Amygdala (tissue), 56 donors: ENCODE measurements around the gene CREB3L1.

Experiments used
- DNase-seq, 56 donors: peaks; one replicate each; lab custom pipeline; 2025; lab: John Stamatoyannopoulos, UW

Gene CREB3L1

DNA sequence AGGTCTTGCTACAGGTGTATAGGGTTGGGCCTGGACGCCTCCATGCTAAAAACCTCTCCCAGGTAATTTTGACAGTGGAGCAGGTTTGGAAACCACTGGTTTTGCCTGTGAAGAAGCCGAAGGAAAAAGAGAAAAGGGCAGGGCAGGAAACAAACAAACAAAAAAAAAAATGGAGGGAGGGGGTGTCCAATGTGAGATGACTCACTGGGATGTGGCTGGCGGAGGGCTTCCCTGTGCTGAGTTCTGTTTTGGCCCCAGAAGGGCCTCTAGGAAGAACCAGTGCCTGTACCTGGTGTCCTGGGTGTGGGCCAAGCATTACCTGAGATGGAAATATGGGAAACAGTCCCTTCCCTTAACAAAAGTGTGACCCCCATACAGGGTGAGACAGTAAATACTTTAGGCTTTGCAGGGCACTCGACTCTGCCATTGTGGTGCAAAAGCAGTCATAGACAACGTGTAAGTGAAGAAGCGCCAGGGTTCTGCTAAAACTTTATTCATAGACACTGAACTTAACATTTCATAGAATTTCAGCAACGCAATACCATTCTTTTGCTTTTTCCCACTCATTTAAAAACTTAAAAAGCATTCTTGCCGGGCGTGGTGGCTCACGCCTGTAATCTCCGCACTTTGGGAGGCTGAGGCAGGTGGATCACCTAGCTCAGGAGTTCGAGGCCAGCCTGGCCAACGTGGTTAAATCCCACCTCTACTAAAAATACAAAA, 60.3 kb downstream of the CREB3L1 start:
- DNase-seq = no peak

DNA sequence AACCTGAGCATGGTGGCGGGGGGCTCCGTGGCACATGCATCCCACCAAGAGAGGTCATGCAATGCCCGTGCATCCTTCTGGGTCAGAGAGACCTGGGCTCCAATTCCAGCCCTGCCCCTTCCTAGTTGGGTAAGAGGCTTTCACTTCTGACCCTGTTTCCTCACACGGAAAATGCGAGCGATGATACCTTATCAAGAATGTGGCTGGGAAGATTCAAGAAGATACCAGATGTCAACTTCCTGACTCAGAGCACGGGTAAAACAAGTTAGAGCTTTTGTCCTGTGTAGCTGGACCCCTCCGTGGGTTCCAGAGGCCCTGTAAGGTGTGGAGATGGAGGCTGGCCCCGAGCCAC, 61.1 kb downstream of the CREB3L1 start:
- no peak for DNase-seq

DNA sequence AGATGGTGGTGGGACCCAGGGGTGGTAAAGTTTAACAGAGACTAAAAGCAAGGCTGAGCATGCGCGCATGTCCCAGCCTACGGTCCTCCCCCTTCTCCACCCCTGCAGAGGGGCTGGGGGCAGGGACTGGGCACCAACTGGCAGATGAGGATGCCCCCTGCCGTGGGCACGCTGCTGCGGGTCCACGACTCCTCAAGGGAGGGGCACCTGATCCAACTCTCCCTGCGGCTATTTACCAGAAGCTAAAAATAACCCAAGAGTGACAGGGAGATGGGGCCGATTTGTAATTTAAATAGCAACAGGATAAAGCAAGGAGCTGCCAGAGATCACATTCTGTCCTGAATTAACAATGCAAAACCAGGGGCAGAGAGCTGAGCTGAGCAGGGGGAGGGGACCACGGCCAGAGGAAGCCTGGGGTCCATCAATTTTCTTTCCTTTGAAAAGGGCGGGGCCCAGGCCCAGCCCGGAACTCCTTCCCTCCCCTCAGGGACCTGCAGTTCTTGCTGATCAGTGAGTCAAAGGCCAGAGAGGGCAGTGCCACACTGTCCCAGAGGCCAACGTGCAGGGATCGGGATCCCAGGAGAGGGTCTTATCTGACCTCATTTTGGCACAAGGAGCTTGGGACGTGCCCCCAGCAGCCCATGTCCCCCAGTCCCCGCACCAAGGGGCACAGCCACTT, 61.7 kb downstream of the CREB3L1 start:
- peak in 9 of 56 donors; percentile 13 to 77 (median 43) for DNase-seq

DNA sequence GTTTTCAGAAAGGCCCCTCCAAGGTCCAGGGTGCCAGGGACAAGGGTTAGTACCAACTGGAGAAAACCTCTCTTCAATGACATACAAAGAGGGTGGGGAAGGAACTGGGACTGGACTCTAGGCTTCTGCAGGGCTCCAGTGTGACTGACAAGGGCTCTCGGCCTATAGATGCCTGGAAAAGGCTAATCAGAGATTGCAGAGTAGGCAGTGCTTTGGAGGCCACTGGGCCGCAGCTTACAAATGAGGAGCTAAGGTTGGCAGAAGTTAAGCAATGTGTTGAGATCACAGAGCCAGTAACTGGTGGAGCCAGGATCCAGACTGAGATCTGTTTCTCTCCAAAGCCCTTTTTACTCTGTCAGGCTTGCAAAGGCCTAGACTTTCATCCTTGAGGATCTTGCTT, 62.4 kb downstream of the CREB3L1 start:
- DNase-seq = no peak

DNA sequence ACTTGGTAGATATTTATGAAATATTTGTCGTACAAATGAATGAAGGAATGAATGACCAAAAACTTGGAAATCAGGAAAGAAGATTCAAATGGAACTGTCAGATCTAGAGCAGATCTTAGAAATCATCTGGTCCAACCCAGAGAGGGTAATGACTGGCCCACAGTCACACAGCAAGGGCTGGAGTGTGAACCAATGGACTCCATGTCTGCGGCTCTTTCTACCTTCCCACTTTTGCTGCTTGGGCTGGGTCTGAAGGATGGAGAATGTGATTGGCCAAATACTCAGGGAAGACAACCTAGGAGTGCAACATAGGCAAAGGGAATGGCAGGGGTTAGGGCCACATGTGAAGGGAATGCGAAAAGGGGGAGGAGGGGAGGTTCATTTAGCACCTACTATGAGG, 64.0 kb downstream of the CREB3L1 start:
- DNase-seq = no peak

DNA sequence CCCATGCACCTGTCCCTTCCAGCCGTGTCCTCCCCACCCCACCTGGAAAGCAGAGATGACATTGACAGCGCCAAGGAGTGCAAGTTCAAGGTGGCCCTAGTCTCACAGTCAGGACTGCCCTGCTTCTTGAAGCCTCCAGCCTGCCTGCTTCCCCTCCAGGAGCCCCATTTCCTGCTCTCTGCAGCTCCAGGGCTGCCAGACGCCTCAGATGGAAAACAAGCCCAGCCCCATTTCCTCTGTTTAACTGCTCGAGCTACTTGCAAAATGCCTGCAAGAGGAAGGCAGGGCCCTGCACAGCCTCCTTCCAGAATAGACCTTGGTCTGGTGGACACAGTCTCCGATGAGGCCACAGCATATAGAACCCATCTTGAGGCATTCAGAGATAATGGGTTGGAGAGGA, 64.8 kb downstream of the CREB3L1 start:
- DNase-seq = no peak

DNA sequence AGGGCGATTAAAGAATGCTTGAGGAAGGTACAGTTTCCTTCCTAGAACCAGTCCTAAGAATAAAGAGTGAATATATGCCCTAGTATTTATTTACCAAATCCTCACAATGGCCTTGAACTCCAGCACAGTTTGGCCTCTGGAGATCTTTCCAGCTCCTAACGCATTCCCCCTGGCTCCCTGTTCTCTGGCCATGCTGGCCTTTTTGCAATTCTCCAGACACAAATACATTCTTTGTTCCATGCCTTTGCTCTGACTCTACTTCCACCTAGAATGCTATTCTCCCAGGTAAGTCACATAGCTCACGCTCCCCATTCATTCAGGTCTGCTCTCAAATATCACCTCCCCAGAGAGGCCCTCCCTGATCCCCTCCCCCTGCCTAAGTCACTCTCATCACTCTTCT, 66.1 kb downstream of the CREB3L1 start:
- no peak for DNase-seq

DNA sequence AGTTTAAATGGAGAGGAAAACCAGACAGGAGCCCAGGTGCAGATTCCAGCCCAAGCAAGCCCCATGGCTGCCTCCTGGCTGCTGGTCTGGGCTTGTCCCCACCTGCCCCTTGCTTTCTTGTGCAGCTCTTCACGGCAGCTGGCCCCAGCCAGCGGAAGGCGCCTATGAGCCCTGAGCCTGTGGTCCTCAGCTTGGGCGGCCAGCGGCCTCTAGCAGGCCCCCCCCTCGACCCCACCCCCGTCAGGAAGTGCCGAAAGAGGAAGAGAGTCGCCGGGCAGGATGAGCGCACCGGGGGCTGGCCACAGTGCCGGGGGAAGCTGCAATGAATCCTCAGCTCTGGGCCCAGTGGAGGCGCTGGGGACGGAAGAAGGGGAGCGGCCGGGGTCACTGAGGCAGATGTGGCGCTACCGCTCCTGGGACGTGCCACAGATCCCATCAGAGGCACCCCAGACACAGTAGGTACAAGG, 67.7 kb downstream of the CREB3L1 start:
- peak in 4 of 56 donors; percentile 26 to 33 (median 32) for DNase-seq

DNA sequence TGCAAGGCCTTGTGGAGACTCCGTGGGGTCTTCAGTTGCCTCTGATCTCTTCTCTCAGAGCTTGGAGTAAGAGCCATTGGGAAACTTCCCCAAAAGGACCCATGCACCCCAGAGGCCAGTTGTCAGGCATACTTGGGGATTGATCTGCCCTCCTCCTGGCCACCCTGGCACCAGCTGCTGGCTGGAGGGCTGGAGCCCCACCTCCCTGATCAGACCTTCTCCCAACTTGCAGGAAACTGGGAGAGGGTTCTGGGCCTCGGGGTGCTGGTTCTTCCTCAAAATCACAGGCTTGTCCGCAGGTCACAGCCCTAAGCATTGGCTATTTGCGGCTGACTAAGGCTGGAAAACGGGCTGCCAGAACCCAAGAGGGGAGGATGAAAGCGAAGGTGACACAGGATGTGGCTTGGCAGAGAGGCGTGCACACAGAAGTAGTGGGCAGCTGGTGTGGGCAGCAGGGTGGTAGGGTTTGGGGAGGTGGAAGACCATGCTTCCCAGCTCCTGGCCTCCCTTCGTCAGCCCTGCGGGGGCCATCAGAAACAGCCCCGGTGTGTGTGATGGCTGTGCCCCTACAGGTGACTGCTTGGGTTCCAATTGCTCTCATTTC, 68.5 kb downstream of the CREB3L1 start:
- DNase-seq = no peak

DNA sequence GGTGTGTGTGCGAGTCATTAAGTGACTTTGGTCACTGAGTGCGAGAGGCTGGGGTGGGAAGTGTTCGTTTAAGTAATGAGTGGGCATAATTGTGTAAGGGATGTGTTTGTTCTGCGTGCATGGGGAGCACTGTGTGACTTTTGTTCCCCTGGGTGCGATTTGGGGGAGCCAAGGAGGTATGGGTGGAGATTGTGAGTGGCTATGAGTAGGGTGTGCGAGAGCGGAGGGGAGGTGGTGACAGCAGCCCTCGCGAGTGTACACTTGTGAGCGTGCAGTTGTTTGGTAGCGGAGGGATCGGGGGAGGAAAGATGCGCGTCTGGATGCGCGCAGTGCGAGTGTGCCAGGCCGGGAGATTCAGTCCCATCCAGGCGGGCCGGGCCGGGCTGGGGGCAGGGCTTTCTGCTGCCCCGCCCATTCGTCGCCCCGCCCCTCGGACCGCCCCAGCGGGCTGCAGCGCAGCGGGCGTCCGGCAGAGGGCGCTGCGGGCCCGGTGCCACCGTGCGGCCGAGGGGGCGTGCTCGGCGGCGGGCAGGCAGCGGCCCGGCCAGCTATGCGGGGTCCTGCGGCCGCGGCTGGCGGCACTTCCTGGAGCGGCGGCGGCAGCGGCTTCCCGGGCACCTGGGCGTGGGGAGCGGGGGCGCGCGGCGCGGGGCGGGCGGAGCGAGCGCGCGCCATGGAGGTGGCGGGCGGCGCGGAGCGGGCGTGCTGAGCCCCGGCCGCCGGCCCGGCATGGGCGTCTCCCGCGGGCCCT, 69.6 kb downstream of the CREB3L1 start, which contains the start of gene DGKZ:
Gene DGKZ, plus strand, starts transcription at position 578 of the 751 bp plus-strand sequence. CDS start 197 bp downstream, outside the sequence.
- peak in 52 of 56 donors; percentile 33 to 91 (median 78) for DNase-seq

DNA sequence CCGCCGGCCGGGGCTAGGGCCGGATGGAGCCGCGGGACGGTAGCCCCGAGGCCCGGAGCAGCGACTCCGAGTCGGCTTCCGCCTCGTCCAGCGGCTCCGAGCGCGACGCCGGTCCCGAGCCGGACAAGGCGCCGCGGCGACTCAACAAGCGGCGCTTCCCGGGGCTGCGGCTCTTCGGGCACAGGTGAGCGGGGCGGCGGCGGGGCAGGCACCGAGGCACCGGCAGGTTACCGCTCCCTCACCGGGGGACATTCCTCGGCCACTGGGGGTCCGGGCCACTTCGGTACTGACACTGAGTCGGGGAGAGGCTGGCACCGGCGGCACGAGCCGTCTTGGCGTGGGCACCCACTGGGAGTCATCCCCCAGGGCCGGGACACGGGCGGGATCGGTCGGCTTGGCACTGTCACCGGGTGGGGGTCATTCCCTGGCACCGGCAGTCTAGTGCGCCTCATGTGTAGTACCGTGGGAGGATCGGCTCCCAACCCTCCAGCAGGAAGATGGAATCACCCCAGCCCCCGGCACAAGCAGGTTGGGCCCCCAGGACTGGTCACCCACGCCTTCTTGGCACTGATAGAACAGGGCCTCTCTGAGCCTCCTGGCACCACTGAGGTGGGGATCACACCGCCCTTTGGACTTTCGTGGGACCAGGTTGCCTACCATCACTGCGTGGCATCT, 70.3 kb downstream of the CREB3L1 start:
- DNase-seq = peak in 1 of 56 donors; percentile 33

DNA sequence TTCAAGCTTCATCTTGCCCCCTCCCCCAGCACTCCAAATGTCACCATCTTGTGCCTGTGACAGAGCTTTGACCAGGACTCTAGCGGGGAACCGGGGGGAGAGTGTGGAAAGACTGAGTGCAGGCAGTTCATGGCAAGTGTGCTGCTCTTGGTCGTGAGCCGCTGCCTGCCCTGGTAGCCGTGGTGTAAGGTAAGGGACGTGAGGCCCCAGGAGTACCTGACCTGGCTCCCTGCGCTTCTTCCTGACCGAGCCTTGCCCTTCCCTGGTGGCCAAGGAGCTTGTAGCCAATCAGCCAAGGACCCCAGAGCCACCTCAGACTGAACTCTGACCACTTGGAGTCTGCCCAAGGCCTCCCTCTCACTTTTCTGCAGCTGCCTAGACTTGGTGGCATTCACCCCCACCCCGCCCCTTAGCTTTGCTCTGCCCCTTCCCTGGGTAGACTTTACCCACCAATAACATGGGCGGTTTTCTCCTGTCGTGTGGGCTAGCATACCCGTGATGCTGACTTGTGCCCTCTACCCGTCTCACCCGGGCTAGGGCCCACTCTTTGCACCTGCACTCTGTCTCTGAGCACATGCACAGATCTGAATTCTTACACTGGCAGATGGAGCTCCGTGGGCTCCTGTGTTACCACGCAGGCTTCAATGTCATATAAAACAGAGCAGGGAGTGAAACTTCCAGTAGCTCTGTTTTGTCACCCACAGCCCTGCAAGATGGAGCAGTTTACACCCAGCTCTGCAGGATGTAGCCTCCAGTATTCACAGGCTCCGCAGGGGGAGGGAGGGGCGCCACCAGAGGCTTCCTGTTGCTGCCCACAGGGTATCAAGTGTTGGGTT, 71.3 kb downstream of the CREB3L1 start:
- DNase-seq = no peak

DNA sequence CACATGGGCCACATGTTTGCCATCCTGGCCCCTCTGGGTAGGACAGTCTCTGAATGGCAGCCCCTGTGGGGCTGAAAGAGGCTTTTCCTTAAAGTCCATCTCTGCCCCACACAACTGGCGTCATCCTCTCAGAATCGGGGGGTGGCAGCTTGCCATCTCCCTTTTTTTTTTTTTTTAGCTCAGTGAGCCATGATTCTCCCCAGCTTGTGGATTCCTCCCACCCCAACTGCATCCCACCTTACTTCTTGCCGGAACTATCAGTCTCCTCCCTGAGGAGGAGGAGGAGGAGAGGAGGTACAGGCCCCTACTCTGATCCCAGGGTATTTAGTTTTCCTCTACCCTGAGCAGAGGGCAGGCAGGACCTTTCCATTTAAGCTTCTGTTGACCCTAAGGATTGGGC, 73.2 kb downstream of the CREB3L1 start:
- DNase-seq = peak in 5 of 56 donors; percentile 32 to 52 (median 39)

DNA sequence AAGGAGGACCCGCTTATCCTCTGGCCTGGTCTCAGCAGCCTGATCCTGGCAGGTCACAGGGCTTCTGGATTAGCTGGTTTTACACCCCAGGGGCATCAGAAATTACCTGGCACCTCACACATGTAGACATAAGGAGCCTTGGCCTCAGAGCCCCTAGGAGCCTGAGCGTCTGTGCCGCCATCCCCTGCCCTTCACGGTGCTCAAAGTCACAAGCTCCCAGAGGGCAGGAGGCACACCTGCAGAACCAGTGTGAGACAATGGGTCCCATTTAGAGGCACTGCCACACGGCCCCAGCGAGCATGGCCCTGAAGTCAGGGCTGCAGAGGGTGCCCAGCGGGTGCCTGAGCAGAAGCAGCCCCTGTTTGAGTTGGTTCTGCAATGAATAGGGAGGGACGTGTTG, 73.7 kb downstream of the CREB3L1 start:
- no peak for DNase-seq

DNA sequence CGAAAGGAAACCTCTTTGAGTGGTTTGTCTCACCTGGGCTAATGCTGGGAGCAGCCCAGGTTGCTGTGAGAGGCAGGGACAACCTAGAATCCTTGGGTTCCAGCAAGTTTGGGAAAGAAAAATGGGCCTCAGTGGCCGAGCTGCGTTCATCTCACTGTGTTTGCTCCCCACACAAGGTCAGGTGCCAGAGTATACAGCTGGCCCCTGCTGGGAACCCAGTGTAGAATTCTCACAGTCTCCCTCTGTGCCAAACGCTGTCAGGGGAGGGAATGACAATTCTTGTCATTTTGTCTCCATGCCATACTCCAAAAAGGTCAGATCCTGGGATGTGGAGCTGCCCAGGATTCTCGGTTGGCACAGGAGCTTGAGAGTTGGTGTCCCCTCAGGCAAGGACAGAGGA, 74.1 kb downstream of the CREB3L1 start:
- no peak for DNase-seq

DNA sequence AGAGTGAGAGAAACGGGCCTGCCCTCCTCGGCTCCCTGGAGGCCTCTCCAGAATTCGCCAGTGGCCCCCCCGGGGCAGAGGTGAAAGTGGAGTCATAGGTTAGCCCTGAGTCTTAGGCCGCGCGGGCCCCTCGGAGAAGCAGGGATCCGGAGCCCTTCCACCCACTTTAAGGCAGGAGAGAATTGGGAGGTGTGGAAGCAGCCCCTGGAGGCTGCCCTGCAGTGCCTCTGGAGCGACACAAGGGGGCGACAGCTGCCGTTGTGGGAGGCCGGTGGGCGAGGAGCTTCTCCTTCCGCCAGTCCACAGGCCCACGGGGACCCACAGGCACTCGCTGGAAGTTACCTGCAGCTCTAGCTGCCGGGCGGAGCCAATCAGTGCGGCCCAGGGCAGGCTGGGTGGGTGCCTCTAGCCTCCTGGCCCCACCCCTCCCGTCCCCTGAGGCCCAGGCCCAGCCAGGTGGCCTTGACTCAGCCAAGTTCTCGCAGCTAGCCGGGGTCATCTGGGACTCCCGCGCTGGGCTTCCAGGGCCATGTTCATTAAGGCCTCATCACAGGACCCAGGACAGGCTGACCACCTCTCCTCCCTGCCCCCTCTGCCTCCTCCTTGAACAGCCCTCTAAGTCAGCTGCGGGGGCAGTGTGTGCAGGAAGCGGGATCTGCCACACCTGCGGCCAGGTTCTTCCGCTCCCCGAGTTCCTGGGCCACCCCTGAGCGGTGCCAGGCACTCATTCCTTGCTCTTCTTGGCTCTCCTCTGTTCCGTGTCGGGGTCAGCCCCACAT, 74.8 kb downstream of the CREB3L1 start:
- peak in 21 of 56 donors; percentile 16 to 59 (median 35) for DNase-seq

DNA sequence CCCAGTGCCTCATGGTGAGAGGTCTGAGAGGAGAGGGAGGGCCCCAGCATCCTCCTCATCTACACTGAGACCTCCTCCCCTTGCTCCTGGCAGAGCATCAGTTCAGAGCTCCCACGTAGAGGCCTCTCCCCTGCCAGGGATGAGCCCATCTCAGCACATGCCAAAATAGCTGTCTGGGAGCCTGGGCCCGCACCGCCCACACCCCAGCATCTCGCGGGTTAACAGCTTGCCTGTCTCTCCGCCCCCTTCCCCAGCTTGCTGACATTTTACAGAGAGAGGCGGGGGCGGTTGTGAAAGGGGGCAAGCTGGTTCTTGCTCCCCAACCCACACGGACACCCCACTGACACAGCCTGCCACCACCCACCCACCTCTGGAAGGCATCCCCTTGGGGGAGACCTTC, 76.2 kb downstream of the CREB3L1 start:
- DNase-seq = peak in 20 of 56 donors; percentile 24 to 76 (median 35)

DNA sequence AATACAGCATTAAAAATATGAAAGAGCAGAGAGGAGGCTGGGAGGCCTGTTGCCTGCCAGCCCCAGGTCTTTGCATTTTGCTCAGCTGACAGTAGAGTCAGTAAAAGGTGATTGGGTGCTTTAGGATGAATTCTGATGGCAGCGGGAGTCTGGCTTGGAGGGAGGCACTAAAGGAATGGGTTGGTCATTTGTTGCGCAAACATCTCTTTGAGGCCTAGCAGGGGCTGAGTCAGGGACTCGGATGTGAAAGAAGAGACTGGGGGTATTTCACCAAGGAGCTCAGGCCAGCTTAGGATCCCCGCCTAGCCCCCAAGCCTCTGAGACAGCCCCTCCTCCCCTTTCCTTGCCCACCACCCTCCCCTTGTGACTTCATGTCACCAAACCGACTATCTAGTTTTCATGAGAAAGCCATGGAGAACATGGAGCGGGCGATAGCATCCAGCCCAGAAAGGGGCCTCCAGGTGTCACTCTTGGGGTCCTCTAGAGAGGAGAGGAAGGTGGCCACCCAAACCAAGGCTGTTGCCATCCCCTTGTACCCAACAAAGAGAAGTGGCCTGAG, 79.5 kb downstream of the CREB3L1 start:
- no peak for DNase-seq
